ENCODE data around the gene UGGT2.
A peak's percentile ranks its signal among the peaks of the same experiment; 100 is the strongest.

The UGGT2 gene, protein sequence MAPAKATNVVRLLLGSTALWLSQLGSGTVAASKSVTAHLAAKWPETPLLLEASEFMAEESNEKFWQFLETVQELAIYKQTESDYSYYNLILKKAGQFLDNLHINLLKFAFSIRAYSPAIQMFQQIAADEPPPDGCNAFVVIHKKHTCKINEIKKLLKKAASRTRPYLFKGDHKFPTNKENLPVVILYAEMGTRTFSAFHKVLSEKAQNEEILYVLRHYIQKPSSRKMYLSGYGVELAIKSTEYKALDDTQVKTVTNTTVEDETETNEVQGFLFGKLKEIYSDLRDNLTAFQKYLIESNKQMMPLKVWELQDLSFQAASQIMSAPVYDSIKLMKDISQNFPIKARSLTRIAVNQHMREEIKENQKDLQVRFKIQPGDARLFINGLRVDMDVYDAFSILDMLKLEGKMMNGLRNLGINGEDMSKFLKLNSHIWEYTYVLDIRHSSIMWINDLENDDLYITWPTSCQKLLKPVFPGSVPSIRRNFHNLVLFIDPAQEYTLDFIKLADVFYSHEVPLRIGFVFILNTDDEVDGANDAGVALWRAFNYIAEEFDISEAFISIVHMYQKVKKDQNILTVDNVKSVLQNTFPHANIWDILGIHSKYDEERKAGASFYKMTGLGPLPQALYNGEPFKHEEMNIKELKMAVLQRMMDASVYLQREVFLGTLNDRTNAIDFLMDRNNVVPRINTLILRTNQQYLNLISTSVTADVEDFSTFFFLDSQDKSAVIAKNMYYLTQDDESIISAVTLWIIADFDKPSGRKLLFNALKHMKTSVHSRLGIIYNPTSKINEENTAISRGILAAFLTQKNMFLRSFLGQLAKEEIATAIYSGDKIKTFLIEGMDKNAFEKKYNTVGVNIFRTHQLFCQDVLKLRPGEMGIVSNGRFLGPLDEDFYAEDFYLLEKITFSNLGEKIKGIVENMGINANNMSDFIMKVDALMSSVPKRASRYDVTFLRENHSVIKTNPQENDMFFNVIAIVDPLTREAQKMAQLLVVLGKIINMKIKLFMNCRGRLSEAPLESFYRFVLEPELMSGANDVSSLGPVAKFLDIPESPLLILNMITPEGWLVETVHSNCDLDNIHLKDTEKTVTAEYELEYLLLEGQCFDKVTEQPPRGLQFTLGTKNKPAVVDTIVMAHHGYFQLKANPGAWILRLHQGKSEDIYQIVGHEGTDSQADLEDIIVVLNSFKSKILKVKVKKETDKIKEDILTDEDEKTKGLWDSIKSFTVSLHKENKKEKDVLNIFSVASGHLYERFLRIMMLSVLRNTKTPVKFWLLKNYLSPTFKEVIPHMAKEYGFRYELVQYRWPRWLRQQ (N-terminal part only)

DNA sequence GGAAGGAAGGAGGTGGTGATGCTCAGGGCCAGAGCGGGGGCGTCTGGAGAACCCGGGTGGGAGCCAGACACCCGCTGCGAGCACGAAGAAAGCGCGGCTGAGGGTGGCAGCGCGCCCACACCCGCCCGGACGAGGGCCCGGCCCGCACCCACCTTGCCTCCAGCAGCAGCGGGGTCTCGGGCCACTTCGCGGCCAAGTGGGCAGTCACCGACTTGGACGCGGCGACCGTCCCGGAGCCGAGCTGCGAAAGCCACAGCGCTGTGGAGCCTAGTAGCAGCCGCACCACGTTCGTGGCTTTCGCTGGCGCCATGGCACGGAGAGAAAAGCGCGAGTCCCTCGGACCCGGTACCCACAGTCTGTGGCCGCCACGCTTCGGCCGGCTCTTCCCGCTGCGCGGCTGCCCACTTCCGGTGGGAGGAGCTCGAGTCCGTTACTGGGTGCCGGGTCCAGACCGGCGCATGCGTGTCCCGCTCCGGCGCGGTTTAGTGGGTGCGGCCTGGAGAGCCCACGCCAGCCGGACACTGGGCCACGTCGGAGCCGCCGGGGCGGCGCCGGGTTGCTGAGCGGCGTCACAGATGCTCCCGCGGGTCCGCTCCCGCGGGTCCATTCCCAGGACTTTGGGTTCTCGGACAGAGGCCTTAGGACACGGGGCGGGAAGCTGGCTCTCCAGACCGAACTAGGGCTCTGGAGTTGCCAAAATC lies at the start of gene UGGT2:
UGGT2 (minus strand) TSS at position 399 of the 701 bp plus-strand sequence; CDS start at position 310, 89 bp downstream.
- peak within 1 kb of the TSS; percentile 75 for H3K27ac ChIP-seq
- peak; percentile 55 for DNase-seq (ENCODE audit: low read depth, low spot score)

GRCh38 chr13:96100457-96101220 lies 47.4 kb upstream of the UGGT2 start:
- no peak overlapping the region for H3K27ac ChIP-seq
- DNase-seq (ENCODE audit: low read depth, low spot score): no peak

DNA sequence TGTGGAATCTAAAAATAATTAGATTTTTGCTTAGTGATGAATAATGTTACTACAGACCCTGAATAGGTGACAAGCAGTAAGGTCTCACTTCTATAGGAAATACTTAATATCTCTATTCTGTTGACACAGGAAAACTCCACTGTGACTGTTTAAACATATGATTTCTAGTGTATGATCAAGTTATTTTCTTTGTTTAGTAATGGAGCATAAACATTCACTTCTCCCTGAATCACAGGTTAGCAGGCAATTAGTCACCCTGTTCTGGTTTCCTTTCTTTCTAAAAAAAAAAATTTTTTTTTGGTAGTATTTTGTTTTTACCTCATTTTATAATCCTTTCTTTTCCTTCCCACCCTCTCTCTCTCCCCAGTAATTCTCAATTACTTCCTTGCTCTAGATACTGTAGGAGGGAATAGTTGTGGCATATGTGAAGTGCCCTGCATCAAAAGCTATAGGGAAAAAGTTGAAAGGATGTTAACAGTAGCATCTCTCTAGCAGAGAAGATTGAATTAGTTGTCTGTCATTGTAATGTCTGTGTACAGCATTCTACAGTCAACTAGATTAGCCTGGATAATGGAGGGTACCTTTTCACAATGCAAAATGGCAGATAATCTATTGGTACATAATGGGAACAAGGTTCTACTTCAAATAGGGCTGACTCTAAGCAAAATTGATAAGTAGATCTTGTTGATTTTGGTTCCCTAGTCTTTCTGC lies 40.2 kb upstream of the UGGT2 start:
- H3K27ac ChIP-seq: no peak overlapping the region
- no peak for DNase-seq (ENCODE audit: low read depth, low spot score)

DNA sequence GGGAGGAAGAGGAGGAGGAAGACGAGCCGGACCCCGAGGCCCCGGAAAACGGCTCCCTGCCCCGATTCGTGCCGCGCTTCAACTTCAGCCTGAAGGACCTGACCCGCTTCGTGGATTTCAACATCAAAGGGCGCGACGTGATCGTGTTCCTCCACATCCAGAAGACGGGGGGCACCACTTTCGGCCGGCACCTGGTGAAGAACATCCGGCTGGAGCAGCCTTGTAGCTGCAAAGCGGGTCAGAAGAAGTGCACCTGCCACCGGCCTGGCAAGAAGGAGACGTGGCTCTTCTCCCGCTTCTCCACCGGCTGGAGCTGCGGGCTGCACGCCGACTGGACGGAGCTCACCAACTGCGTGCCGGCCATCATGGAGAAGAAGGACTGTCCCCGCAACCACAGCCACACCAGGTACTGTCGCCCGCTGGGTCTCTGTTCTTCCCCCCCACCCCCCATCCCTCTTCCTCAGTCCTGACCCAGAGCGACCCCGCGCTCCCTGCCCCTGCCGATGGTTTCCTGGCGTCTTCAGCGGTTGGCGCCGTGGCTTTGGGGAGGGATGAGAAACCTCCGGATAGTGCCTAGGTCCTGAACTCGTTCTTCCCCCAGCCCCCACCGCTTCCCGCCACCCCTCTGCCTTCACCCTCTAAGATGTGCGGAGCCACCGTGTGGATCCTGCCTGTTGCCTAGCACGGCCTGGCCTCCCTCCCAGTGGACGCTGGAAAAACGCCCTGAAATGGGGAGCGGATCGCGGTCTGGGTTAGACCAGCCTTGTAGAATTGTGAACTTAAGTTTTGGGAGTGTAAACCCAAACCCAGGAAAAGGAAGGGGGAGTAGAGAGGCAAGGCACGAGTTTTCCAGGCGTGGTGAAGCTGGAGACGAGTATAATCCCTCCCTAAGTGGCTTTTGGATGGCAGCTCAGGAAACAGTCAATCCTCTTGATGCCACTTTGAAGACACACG lies 38.2 kb upstream of the UGGT2 start:
- H3K27ac ChIP-seq: no peak overlapping the region
- DNase-seq (ENCODE audit: low read depth, low spot score): no peak

- DNase-seq (ENCODE audit: low read depth, low spot score): no peak
- H3K27ac ChIP-seq: no peak overlapping the region
Measured at GRCh38 chr13:96090240-96091101, 37.3 kb upstream of the UGGT2 start.

DNA sequence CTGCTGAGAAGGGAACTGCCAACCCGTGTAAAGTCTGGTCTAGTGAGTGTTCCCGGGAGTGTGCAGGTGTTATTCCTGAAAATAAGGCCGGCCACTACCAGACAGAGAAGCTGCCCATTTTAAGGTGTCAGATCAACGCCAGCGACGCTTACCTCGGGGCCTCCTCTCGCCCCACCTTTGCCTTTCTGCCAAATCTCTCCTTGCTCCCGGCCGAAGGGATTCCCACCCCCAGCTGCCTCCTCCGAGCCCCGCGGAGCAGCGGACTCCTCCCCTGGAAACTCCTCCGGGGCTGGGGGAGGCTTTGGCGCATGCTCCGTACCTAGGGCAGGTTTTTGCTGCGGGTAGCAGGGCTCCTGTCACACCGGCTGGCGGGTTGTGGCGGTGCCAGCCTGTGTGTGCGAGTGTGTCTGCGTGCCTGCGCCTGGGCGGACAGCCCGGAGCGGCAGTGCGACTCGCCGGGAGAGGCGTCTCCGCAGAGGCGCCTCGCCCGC lies 36.6 kb upstream of the UGGT2 start, which contains the start of gene HS6ST3:
HS6ST3 (plus strand) TSS at position 359 of the 491 bp plus-strand sequence.
- DNase-seq (ENCODE audit: low read depth, low spot score): no peak
- no peak within 1 kb of the TSS for H3K27ac ChIP-seq

- no peak overlapping the region for H3K27ac ChIP-seq
- no peak for DNase-seq (ENCODE audit: low read depth, low spot score)
Measured at GRCh38 chr13:96089139-96089538, 35.9 kb upstream of the UGGT2 start.

- no peak overlapping the region for H3K27ac ChIP-seq
- no peak for DNase-seq (ENCODE audit: low read depth, low spot score)
Measured at GRCh38 chr13:96086736-96087135, 33.5 kb upstream of the UGGT2 start.

- no peak overlapping the region for H3K27ac ChIP-seq
- peak; percentile 16 for DNase-seq (ENCODE audit: low read depth, low spot score)
Measured at GRCh38 chr13:96082640-96083039, 29.4 kb upstream of the UGGT2 start.

DNA sequence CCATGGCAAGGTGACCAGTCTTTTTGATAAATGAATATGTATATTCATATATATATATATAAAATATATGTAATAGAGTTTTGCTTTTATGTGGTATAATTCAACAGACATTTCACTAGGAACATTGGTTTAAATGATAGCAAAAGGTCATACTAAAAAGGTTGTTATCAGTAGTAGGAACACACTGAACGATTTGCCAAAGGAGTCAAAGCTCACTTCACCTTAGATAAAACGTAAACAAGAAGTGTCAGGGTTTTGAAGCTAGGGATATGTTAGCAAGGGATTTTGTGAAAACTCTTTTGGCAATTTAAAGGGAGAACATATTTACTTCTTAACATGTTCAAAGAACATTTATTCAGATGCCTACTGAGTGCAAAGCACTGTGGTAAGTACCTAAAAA lies 28.7 kb upstream of the UGGT2 start:
- DNase-seq (ENCODE audit: low read depth, low spot score): no peak

GRCh38 chr13:96080676-96081075 lies 27.5 kb upstream of the UGGT2 start:
- no peak for DNase-seq (ENCODE audit: low read depth, low spot score)
- H3K27ac ChIP-seq: no peak overlapping the region

More for the DNA sequence above, 28.7 kb upstream of the UGGT2 start:
- no peak overlapping the region for H3K27ac ChIP-seq

DNA sequence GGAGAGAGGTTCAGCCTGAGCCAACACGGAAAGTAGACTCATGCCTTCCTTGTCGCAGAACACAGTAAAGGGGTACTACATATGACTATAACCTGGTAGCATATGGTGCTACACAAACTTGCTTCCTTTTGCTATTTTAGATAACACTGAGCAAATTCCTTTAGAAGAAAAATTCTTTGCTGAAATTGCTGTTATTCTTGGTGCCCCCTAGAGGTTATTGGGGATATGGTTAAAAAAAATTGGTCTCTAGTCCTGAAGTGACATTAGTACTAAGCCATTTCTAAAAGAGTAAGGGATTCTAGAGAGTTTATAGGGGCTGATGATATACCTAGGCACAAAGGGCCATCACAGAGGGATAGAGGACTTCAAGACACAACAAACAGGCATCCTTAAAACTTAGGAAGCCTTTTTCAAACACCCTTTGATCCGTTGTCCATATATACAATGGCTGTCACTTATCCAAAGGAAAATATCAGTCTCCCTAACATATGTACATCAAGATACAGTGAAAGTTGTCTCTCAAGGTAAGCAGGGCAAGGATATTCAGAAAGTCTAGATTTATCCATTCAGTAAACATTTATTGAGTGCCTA lies 22.8 kb upstream of the UGGT2 start:
- DNase-seq (ENCODE audit: low read depth, low spot score): no peak

GRCh38 chr13:96072392-96072791 lies 19.2 kb upstream of the UGGT2 start:
- no peak for DNase-seq (ENCODE audit: low read depth, low spot score)

More for the DNA sequence above, 22.8 kb upstream of the UGGT2 start:
- H3K27ac ChIP-seq: no peak overlapping the region

DNA sequence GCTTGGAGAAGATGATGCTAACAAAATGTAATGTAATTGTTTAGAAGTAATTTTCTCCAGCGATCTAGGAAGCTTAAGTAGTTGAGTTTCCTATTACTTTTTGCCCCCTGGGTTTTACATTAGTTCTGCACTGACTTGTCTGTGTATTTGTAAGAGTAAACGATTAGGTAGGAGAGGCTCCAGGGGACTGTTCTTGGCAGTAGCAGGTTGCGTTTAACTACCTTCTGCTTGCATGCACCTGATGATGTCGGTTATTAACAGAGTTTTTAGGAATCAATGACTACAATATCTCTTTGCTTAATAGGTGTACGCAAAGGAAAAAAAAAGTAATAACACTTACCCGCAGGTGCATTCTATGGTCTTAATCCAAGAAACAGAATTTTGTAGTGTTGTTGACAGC lies 18.3 kb upstream of the UGGT2 start:
- no peak for DNase-seq (ENCODE audit: low read depth, low spot score)
- no peak overlapping the region for H3K27ac ChIP-seq

More at GRCh38 chr13:96072392-96072791, 19.2 kb upstream of the UGGT2 start:
- H3K27ac ChIP-seq: no peak overlapping the region

DNA sequence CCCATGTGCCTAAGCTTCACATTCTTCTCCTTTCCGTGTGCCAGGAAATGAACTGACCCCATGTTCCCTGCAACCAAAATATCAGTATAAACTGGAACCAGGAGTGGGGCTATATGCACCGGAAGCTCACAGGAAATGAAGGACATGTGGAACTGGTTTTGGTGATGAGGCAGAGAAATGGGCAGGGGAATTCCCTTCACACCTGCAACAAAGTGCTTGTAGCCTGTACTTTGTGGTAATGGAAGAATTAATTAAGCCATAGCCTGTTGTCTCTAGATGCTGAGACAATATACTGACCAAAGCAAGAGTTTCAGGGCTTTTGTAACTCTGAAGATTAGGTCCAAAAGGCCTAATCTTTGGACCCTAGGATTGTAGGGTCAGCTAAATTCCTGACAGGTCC lies 15.5 kb upstream of the UGGT2 start:
- no peak for DNase-seq (ENCODE audit: low read depth, low spot score)
- H3K27ac ChIP-seq: no peak overlapping the region

- H3K27ac ChIP-seq: no peak overlapping the region
- no peak for DNase-seq (ENCODE audit: low read depth, low spot score)
Measured at GRCh38 chr13:96065849-96066248, 12.6 kb upstream of the UGGT2 start.
